Kidney epithelial cell (primary cell): Measurements from ENCODE around the gene TMEM100. TPM values are rescaled to one million over a fixed set of nuclear protein-coding genes. Genes with fewer than 3 reads are reported as not detected.

Experiments
- DNase-seq: peaks from one replicate; pipeline ENCODE4 v3.0.0-alpha.2; 2010; ENCODE audit warnings: low read depth
- H3K27me3 ChIP-seq: 2 replicates; pipeline ENCODE4 v1.6.0; 2011; ENCODE audit warnings: low read length; ENCODE audit not compliant: control insufficient read depth, insufficient read depth
- H3K36me3 ChIP-seq: 2 replicates; pipeline ENCODE4 v1.5.1; 2011; ENCODE audit warnings: low read length; ENCODE audit not compliant: control insufficient read depth, insufficient read depth
- H3K4me3 ChIP-seq: 2 replicates; pipeline ENCODE4 v1.5.1; 2011; ENCODE audit warnings: low read depth, mild to moderate bottlenecking, control low read depth, low read length
- total RNA-seq: library from RNA; depleted of rRNA; stranded (reverse); fragments of >200 nt; gene quantifications from 2 replicates; pipeline ENCODE4 v1.2.3, GENCODE V29; 2015
- TF ChIP-seq, protein P1 (sequence below): IDR thresholded peaks from 2 replicates; pipeline ENCODE4 v1.5.1; 2011; ENCODE audit warnings: mild to moderate bottlenecking, moderate library complexity, low read length, control low read depth, inconsistent platforms; ENCODE audit not compliant: insufficient read depth, poor library complexity, severe bottlenecking

The TMEM100 gene, protein sequence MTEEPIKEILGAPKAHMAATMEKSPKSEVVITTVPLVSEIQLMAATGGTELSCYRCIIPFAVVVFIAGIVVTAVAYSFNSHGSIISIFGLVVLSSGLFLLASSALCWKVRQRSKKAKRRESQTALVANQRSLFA
- not detected in 2 replicates for total RNA-seq

DNA sequence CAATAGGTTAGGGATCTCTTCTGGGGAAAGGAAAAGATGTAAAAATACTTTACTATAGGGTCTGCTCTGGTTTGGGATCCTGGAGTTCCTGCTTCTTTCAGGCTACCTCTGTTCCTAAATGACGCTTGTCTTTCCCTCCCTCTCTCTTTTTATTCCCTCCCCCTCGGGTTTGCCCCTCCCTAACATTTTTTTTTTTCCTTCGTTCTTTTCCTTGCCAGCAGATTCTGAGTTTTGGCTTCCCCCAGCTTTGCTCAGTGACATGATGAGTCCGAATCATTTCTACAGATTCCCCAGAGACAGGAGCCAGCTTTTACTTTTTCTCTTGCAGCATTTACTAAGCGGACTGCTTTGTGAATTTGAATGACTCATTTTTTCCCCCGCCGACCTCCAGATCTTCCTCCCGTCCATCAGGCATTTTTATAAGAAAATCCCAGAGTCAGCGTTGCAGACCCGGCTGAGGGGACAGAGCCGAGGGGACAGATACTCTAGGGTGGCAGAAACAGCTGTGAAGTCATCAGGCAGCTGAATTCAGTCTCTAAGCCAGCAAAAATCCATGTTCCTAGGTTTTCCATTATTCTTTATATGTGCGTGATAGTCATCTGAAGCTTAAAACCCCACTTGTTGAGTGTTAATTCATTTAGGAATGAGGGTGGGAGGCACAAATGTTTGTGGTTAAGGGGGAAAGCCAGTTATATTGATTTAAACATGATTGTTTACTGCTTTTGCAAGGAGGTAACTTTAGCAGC is at the start of gene TMEM100:
Gene TMEM100 (minus strand): TSS at position 123 of the 746 bp plus-strand sequence. CDS start 1,794 bp downstream, outside the sequence.
- TF ChIP-seq, protein P1, sequence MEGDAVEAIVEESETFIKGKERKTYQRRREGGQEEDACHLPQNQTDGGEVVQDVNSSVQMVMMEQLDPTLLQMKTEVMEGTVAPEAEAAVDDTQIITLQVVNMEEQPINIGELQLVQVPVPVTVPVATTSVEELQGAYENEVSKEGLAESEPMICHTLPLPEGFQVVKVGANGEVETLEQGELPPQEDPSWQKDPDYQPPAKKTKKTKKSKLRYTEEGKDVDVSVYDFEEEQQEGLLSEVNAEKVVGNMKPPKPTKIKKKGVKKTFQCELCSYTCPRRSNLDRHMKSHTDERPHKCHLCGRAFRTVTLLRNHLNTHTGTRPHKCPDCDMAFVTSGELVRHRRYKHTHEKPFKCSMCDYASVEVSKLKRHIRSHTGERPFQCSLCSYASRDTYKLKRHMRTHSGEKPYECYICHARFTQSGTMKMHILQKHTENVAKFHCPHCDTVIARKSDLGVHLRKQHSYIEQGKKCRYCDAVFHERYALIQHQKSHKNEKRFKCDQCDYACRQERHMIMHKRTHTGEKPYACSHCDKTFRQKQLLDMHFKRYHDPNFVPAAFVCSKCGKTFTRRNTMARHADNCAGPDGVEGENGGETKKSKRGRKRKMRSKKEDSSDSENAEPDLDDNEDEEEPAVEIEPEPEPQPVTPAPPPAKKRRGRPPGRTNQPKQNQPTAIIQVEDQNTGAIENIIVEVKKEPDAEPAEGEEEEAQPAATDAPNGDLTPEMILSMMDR: no peak
- peaks cover 2% of the 10 kb centered on the region for H3K27me3 ChIP-seq
- no peaks in the 10 kb centered on the region for H3K36me3 ChIP-seq
- DNase-seq: peak; percentile 34
- H3K4me3 ChIP-seq: no peak within 1 kb of the TSS

DNA sequence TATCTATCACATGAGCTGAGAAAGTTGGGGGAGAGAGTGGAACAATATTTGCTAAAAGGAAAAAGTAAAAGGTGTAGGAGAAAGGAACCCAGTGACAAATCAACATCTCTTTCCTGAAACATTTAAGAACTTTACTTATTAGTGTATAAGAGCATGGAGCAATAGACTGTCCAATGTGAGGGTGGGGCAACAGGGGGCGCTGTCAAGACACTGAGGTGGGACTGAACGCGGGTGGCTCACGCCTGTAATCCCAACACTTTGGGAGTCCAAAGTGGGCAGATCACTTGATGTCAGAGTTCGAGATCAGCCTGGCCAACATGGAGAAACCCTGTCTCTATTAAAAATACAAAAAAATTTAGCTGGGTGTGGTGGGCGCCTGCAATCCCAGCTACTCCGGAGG is 49.4 kb upstream of the TMEM100 start:
- Histone ChIP-seq H3K36me3 (no peaks in the 10 kb centered on the region), H3K4me3 (no peak overlapping the region), H3K27me3 (no peaks in the 10 kb centered on the region)
- TF ChIP-seq, protein P1: no peak
- DNase-seq: no peak

DNA sequence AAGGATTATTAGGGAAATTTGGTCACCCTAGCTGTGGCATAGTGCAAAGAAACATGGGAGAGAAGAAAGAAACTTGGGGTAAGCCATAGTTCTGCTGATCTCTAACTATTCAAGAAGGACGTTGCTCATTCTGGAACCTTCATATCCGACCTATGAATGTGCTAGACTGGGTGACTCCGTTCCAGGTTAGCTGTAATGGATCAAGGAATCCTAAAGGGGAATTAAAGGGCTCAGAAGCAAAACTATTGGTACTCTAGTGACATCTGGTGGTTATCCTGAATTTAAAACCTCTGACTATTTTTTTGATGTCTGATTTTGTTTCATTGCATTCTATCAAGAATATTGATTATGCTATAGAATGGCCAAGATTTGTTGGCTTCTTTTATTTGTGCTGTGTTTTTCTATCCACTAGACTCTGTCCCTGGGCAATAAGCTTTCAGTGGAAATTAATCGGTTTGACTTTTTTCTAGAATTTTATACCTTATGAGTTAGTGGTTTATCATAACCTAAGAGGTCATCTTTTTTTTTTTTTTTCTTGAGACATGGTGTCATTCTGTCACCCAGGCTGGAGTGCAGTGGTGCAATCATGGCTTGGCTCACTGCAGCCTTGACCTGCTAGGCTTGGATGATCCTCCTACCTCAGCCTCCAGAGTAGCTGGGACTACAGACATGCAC is 47.7 kb upstream of the TMEM100 start:
- Histone ChIP-seq H3K27me3 (no peaks in the 10 kb centered on the region), H3K36me3 (no peaks in the 10 kb centered on the region), H3K4me3 (no peak overlapping the region)
- TF ChIP-seq, protein P1: peak; percentile 32
- DNase-seq: no peak

DNA sequence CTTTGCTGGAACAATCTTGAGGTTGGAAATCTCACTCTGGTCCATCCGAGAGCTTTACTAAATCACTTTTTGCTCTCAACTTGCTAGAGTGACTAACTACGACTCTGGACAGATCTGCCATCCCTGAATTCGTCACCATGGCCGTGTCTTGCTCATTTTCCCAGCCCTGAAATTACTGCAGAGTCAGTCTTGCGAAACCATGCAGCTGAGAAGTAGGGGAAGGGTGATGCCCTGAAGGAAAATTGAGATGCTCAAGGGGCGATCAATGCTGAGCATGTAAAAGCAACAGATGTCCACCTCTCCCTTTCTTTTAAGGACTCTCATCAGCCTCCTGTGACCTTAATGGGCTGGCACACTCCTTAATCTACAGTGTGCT is 46.9 kb upstream of the TMEM100 start:
- no peak for DNase-seq

DNA sequence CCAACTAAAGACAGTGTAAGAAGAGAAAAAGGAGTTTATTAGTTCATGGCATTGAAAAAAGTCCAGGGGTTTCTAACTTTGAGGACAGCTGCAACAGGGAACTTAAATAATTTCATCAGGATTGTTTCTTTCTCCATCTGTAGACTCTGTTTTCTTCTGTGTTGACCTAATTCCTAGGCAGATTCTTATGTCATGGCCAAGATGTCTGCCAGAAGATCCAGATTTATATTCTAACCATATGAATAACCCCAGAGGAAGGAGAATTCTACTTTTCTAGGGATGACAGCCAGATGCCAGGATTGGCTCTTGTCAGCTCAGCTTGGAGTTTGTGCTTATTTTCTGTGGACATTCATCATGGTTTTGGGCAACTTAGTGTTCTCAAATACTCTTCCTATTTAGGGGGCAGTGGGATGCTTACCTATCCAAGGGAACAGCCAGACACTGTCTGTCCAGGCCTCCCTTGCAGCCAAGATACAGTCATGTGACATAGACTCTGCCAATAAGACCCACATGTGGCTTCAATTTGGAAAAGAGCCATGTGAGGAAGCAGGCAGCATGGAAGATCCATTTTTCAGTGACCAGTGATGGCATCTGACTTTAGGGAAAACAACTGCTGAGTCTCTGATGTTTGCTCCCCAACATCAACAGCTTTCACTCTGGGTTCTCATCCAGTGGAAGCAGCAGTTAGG is 46.4 kb upstream of the TMEM100 start:
- H3K36me3 ChIP-seq: no peaks in the 10 kb centered on the region
- no peaks in the 10 kb centered on the region for H3K27me3 ChIP-seq
- no peak for DNase-seq
- TF ChIP-seq, protein P1: no peak
- H3K4me3 ChIP-seq: no peak overlapping the region

More for the DNA sequence above, 46.9 kb upstream of the TMEM100 start:
- TF ChIP-seq, protein P1: no peak
- Histone ChIP-seq H3K36me3 (no peaks in the 10 kb centered on the region), H3K4me3 (no peak overlapping the region), H3K27me3 (no peaks in the 10 kb centered on the region)
